Neural cell (in vitro differentiated cells): ENCODE measurements around the gene ZNF460. TPM values are rescaled to one million over a fixed set of nuclear protein-coding genes. Genes with fewer than 3 reads are reported as not detected.
"Not testable (repeated sequence)": the region's sequence is repeated elsewhere in the genome, so short reads cannot be mapped to it uniquely, and the experiment has no call there.

Experiments used
- H2AFZ ChIP-seq: fragments of 200-600, 300-800 bp; sonication (generic), shearing (Covaris generic); 2 replicates; pipeline ENCODE4 v1.6.0; 2014; ENCODE audit warnings: low read depth, mild to moderate bottlenecking, antibody characterized with exemption, low read length, moderate library complexity
- H3F3A ChIP-seq: fragments of 200-600 bp; shearing (Covaris generic); 2 replicates; pipeline ENCODE4 v1.6.1; 2016; ENCODE audit warnings: mild to moderate bottlenecking, moderate library complexity, mixed read lengths, antibody characterized with exemption, low read length; ENCODE audit not compliant: insufficient read depth, poor library complexity, severe bottlenecking
- H3K27ac ChIP-seq: fragments of 200-600, 300-800 bp; sonication (generic), shearing (Covaris generic); 2 replicates; pipeline ENCODE4 v1.5.1; 2014; ENCODE audit warnings: mild to moderate bottlenecking, low read length, moderate library complexity
- H3K27me3 ChIP-seq: fragments of 300-800, 200-600 bp; sonication (generic), shearing (Covaris generic); 2 replicates; pipeline ENCODE4 v1.6.0; 2014; ENCODE audit warnings: mild to moderate bottlenecking, low read depth, low read length, moderate library complexity; ENCODE audit not compliant: insufficient read depth
- H3K36me3 ChIP-seq: fragments of 300-800, 200-600 bp; sonication (generic), shearing (Covaris generic); 2 replicates; pipeline ENCODE4 v1.5.1; 2014; ENCODE audit warnings: mild to moderate bottlenecking, antibody characterized with exemption, low read length, moderate library complexity; ENCODE audit not compliant: insufficient read depth
- H3K4me2 ChIP-seq: fragments of 300-800, 200-600 bp; sonication (generic), shearing (Covaris generic); 2 replicates; pipeline ENCODE4 v1.6.0; 2014; ENCODE audit warnings: mild to moderate bottlenecking, low read length
- H3K4me3 ChIP-seq: fragments of 300-800, 200-600 bp; sonication (generic), shearing (Covaris generic); 2 replicates; pipeline ENCODE4 v1.5.1; 2014; ENCODE audit warnings: mild to moderate bottlenecking, low read length, moderate library complexity
- H3K79me2 ChIP-seq: fragments of 200-600 bp; shearing (Covaris generic); replicated peaks from 2 replicates; pipeline ENCODE4 v1.6.0; 2014; ENCODE audit warnings: mild to moderate bottlenecking, low read length, moderate library complexity; ENCODE audit not compliant: insufficient read depth
- H3K9ac ChIP-seq: fragments of 300-800, 200-600 bp; sonication (generic), shearing (Covaris generic); 2 replicates; pipeline ENCODE4 v1.6.1; 2016; ENCODE audit warnings: mild to moderate bottlenecking, low read length, mixed read lengths
- H3K9me2 ChIP-seq: fragments of 200-600 bp; shearing (Covaris generic); 2 replicates; pipeline ENCODE4 v1.6.1; 2016; ENCODE audit warnings: mild to moderate bottlenecking, low read length, mixed read lengths; ENCODE audit not compliant: insufficient read depth
- H3K9me3 ChIP-seq: fragments of 200-600, 300-800 bp; sonication (generic), shearing (Covaris generic); 2 replicates; pipeline ENCODE4 v1.6.1; 2016; ENCODE audit warnings: mild to moderate bottlenecking, mixed run types, low read length, moderate library complexity, mixed read lengths
- H4K20me1 ChIP-seq: fragments of 200-600 bp; shearing (Covaris generic); 2 replicates; pipeline ENCODE4 v1.6.1; 2016; ENCODE audit warnings: mild to moderate bottlenecking, mixed run types; ENCODE audit not compliant: insufficient read depth
- EP300 ChIP-seq: fragments of 450-650 bp; conservative IDR thresholded peaks from 2 replicates; pipeline ENCODE4 v1.6.1; 2014; ENCODE audit warnings: antibody characterized with exemption, mild to moderate bottlenecking, moderate library complexity; ENCODE audit not compliant: poor library complexity, severe bottlenecking
- EZH2 ChIP-seq: fragments of 200-600, 300-800 bp; shearing (Covaris generic), sonication (generic); IDR thresholded peaks from 2 replicates; pipeline ENCODE4 v1.6.1; 2014; ENCODE audit warnings: antibody characterized with exemption, low read length, borderline replicate concordance, mild to moderate bottlenecking; ENCODE audit not compliant: insufficient read depth, poor library complexity, severe bottlenecking
- MXI1 ChIP-seq: fragments of 450-650 bp; conservative IDR thresholded peaks from 2 replicates; pipeline ENCODE4 v1.6.1; 2014; ENCODE audit warnings: antibody characterized with exemption, mild to moderate bottlenecking; ENCODE audit not compliant: poor library complexity, severe bottlenecking
- POLR2AphosphoS5 ChIP-seq: IDR thresholded peaks from 2 replicates; pipeline ENCODE4 v1.6.1; 2012
- RAD21 ChIP-seq: fragments of 450-650 bp; conservative IDR thresholded peaks from 2 replicates; pipeline ENCODE4 v1.6.1; 2014; ENCODE audit warnings: antibody characterized with exemption, mild to moderate bottlenecking, moderate library complexity
- SMC3 ChIP-seq: fragments of 450-650 bp; conservative IDR thresholded peaks from 2 replicates; pipeline ENCODE4 v1.6.1; 2014; ENCODE audit warnings: antibody characterized with exemption, mild to moderate bottlenecking, moderate library complexity; ENCODE audit not compliant: poor library complexity
- TAF1 ChIP-seq: IDR thresholded peaks from 2 replicates; pipeline ENCODE4 v1.6.1; 2012; ENCODE audit warnings: low read depth
- polyA plus RNA-seq: library from polyadenylated mRNA; depleted of rRNA; stranded (reverse); fragments of >200 nt; gene quantifications from 2 replicates; pipeline ENCODE4 v1.2.3, GENCODE V29; 2014
- TF ChIP-seq, protein P1 (sequence below): IDR thresholded peaks from 2 replicates; pipeline ENCODE4 v1.6.1; 2012; ENCODE audit warnings: borderline replicate concordance
- TF ChIP-seq, protein P2 (sequence below): fragments of 450-650 bp; IDR thresholded peaks from 2 replicates; pipeline ENCODE4 v1.5.1; 2014; ENCODE audit warnings: antibody characterized with exemption, mild to moderate bottlenecking, moderate library complexity; ENCODE audit not compliant: poor library complexity, severe bottlenecking

The ZNF460 gene
- polyA plus RNA-seq, 1 donor from 2014 or later, result 11.2 TPM

DNA sequence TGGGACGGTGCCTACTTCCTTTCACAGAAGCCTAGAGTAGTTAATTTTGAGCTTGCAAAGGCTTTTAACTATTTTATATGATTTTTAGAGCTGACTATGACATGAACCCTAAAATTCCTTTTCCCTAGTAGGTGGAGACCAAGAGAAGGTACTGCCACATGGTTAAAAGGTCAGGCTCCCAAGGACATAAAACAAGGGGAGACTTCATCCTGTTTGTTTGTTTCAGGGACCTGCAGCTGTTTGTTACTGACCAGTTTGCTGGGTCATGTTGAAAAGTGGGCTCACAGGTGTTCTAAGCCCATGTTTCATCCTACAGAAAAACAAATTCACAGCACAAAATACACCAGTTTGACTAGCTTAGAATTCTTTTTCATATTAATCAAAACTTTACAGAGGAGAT, 3.9 kb upstream of the ZNF460 start:
- Histone ChIP-seq H3K9me3 (no peaks in the 10 kb centered on the region), H3K4me2 (no peak overlapping the region), H3F3A (no peaks in the 10 kb centered on the region), H2AFZ (no peak overlapping the region), H3K4me3 (no peak overlapping the region), H3K79me2 (peaks cover 9% of the 10 kb centered on the region), H3K36me3 (no peaks in the 10 kb centered on the region), H3K9me2 (no peaks in the 10 kb centered on the region), H3K27me3 (no peaks in the 10 kb centered on the region), H3K27ac (no peak overlapping the region), H4K20me1 (no peaks in the 10 kb centered on the region), H3K9ac (no peak overlapping the region)
- TF ChIP-seq SMC3, result no peak
- TF ChIP-seq, protein P1, sequence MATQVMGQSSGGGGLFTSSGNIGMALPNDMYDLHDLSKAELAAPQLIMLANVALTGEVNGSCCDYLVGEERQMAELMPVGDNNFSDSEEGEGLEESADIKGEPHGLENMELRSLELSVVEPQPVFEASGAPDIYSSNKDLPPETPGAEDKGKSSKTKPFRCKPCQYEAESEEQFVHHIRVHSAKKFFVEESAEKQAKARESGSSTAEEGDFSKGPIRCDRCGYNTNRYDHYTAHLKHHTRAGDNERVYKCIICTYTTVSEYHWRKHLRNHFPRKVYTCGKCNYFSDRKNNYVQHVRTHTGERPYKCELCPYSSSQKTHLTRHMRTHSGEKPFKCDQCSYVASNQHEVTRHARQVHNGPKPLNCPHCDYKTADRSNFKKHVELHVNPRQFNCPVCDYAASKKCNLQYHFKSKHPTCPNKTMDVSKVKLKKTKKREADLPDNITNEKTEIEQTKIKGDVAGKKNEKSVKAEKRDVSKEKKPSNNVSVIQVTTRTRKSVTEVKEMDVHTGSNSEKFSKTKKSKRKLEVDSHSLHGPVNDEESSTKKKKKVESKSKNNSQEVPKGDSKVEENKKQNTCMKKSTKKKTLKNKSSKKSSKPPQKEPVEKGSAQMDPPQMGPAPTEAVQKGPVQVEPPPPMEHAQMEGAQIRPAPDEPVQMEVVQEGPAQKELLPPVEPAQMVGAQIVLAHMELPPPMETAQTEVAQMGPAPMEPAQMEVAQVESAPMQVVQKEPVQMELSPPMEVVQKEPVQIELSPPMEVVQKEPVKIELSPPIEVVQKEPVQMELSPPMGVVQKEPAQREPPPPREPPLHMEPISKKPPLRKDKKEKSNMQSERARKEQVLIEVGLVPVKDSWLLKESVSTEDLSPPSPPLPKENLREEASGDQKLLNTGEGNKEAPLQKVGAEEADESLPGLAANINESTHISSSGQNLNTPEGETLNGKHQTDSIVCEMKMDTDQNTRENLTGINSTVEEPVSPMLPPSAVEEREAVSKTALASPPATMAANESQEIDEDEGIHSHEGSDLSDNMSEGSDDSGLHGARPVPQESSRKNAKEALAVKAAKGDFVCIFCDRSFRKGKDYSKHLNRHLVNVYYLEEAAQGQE, result no peak

DNA sequence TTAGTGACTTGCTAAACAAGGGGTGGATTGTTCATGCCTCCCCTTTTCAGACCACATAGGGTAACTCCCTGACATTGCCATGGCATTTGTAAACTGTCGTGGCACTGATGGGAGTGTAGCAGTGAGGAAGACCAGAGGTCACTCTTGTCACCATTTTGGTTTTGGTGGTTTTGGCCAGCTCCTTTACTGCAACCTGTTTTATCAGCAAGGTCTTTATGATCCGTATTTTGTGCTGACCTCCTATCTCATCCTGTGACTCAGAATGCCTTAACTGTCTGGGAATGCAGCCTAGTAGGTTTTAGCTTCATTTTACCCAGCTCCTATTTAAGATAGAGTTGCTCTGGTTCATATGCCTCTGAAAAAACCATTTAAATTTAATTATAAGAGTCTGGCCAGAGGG, 1.8 kb upstream of the ZNF460 start:
- not testable (repeated sequence) for H3K4me3 ChIP-seq, H3K9me2 ChIP-seq, H3K27me3 ChIP-seq, H3K27ac ChIP-seq, H3K36me3 ChIP-seq, H3K9me3 ChIP-seq, H3F3A ChIP-seq, H4K20me1 ChIP-seq, H3K9ac ChIP-seq, H2AFZ ChIP-seq, H3K4me2 ChIP-seq
- peaks cover 30% of the 10 kb centered on the region for H3K79me2 ChIP-seq

DNA sequence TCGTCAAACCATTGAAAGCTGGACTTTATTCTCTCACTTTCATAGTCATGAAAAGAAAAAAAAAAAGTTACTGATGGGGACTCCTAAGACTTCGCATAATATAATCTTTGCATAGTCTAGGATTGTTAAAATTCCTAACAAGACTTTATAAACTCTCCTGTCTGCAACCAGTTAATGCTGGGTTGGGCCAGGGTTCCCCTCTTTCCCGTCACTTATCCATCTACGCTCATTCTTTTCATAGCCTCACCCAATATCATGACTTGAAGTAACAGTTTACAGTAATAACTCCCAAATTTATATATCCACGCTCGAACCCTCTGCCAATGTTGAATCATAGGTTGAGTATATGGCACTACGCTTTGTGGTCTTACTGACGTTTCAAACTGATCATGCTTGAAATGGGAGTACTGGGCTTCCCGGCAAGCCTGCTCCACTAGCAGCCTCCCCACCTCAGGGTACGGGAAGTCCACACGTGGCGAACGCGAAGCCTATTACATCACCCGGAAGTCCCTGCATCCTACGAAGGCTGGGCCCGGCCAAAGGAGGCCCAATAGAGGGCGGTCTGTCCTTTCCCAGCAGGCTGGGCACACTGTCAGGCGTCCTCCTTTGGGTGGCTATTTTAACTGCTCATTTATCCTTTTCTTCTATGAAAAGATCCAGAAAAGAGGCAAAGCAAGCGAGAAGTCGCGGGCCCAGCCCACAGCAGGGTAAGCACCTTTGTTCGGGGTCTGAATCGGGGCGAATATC, 694 bp upstream of the ZNF460 start:
- Histone ChIP-seq H3K4me2 (peak overlapping the region; percentile 92), H3K4me3 (peak overlapping the region; percentile 96), H3K27ac (peak overlapping the region; percentile 98), H3K27me3 (no peaks in the 10 kb centered on the region), H3K79me2 (peaks cover 39% of the 10 kb centered on the region), H3K9ac (peak overlapping the region; percentile 94), H3K9me2 (no peaks in the 10 kb centered on the region), H3K9me3 (no peaks in the 10 kb centered on the region), H4K20me1 (no peaks in the 10 kb centered on the region), H3F3A (no peaks in the 10 kb centered on the region), H3K36me3 (no peaks in the 10 kb centered on the region), H2AFZ (peak overlapping the region; percentile 83)
- TF ChIP-seq MXI1 (peak; percentile 87), RAD21 (peak; percentile 30), TAF1 (peak; percentile 87), SMC3 (peak; percentile 44), EP300 (no peak), POLR2AphosphoS5 (peak; percentile 68), EZH2 (no peak)
- TF ChIP-seq, protein P1, result no peak
- TF ChIP-seq, protein P2, sequence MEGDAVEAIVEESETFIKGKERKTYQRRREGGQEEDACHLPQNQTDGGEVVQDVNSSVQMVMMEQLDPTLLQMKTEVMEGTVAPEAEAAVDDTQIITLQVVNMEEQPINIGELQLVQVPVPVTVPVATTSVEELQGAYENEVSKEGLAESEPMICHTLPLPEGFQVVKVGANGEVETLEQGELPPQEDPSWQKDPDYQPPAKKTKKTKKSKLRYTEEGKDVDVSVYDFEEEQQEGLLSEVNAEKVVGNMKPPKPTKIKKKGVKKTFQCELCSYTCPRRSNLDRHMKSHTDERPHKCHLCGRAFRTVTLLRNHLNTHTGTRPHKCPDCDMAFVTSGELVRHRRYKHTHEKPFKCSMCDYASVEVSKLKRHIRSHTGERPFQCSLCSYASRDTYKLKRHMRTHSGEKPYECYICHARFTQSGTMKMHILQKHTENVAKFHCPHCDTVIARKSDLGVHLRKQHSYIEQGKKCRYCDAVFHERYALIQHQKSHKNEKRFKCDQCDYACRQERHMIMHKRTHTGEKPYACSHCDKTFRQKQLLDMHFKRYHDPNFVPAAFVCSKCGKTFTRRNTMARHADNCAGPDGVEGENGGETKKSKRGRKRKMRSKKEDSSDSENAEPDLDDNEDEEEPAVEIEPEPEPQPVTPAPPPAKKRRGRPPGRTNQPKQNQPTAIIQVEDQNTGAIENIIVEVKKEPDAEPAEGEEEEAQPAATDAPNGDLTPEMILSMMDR, result peak; percentile 49
